ENCODE results near the gene BORCS6. TPM values are rescaled to one million over a fixed set of nuclear protein-coding genes. Genes with fewer than 3 reads are reported as not detected.
"Not testable (repeated sequence)": the region's sequence is repeated elsewhere in the genome, so short reads cannot be mapped to it uniquely, and the experiment has no call there.

The BORCS6 gene
- total RNA-seq, 1 donor from 2014 or later = 6.3 TPM

DNA sequence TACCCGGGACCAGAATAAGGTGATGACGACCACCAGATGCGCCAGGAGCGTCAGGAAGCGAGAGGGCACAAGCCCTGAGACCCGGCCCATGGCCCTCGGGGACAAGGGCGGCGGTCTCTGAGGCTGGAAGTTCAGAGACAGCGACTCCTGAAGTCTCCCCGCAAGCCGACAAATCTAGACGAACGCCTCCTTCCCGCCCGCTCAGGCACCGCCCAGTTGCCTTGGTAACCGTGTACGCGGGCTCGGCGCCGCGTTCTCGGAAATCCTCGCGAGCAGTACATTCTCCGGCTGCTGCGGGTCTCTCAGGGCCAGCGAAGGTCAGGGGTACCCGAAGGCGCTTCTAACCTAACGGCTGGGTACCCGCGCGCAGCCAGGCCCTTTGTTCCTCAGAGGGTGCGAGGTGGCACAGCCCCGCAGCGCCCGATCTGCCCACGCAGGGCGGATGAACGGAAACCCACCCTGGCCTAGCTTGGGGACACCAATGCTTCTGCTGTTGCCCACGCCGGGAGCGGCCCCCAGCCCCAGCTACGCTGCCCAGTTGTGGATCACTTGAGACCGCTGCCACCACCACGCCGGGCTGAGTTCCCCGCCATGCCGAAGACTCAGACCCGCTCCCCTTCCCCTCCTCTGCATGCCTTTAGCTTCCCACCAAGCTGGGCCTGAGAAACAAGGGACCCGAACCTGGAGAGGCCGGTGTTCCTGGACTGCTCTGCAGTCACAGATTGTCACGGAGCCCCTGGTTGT is 13.6 kb downstream of the BORCS6 start, which contains the start of gene TMEM107:
Gene TMEM107, minus strand, starts transcription at position 184 of the 744 bp plus-strand sequence. Its CDS starts 94 bp downstream, at position 90.
- peak; percentile 87 for DNase-seq (ENCODE audit: low spot score)
- intact Hi-C loops (cut with micrococcal nuclease) = no loop called here
- peak within 1 kb of the TSS; percentile 96 for H3K27ac Mint-ChIP-seq
- peaks cover 40% of the 10 kb centered on the region for H3K4me1 Mint-ChIP-seq (ENCODE audit: low read depth)
- no peaks in the 10 kb centered on the region for H3K9me3 Mint-ChIP-seq
- no peaks in the 10 kb centered on the region for H3K36me3 Mint-ChIP-seq (ENCODE audit: low read depth)
- H3K27me3 Mint-ChIP-seq (ENCODE audit: insufficient read depth) = no peaks in the 10 kb centered on the region
- H3K4me3 Mint-ChIP-seq = peak within 1 kb of the TSS; percentile 94

DNA sequence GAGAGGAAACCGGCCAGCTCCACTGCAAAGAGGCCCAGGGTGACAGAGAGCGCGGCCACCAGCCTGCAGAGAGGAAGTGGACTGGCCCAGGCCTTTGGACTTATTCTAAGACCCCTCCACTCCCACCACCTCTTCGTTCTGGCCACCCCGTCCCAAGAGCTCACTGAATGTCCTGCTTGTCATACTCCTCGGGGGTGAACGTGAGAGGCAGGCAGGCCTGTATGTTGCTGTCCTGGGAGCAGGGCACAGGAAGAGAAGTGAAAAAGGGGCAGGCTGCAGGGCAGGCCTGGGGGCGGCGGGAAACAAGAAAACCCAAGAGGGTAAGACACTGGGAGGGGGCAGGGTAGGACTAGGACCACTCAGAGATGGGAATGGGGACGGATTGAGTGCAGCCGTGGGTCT is 14.2 kb downstream of the BORCS6 start:
- peak overlapping the region; percentile 94 for H3K4me3 Mint-ChIP-seq
- intact Hi-C loops (cut with micrococcal nuclease) = no loop called here
- no peaks in the 10 kb centered on the region for H3K9me3 Mint-ChIP-seq
- no peaks in the 10 kb centered on the region for H3K27me3 Mint-ChIP-seq (ENCODE audit: insufficient read depth)
- no peak for DNase-seq (ENCODE audit: low spot score)
- H3K4me1 Mint-ChIP-seq (ENCODE audit: low read depth) = peaks cover 40% of the 10 kb centered on the region
- H3K27ac Mint-ChIP-seq = peak overlapping the region; percentile 96
- H3K36me3 Mint-ChIP-seq (ENCODE audit: low read depth) = no peaks in the 10 kb centered on the region

- H3K27me3 Mint-ChIP-seq (ENCODE audit: insufficient read depth) = peaks cover under 1% of the 10 kb centered on the region
- no peaks in the 10 kb centered on the region for H3K36me3 Mint-ChIP-seq (ENCODE audit: low read depth)
- H3K9me3 Mint-ChIP-seq = no peaks in the 10 kb centered on the region
- peaks cover 40% of the 10 kb centered on the region for H3K4me1 Mint-ChIP-seq (ENCODE audit: low read depth)
- DNase-seq (ENCODE audit: low spot score) = no peak
- intact Hi-C loops (cut with micrococcal nuclease) = loop anchor here (1.0 kb wide), 7 partner anchors 10 to 54 kb away; no protein-coding TSS in a partner anchor
- peak overlapping the region; percentile 87 for H3K4me3 Mint-ChIP-seq
- peak overlapping the region; percentile 99 for H3K27ac Mint-ChIP-seq
Observed at GRCh38 chr17:8173871-8174322, 16.1 kb downstream of the BORCS6 start.

GRCh38 chr17:8173056-8173870 is 16.7 kb downstream of the BORCS6 start:
- Mint-ChIP-seq H3K27ac (peak overlapping the region; percentile 99), H3K4me3 (peak overlapping the region; percentile 87), H3K36me3 (ENCODE audit: low read depth) (no peaks in the 10 kb centered on the region), H3K27me3 (ENCODE audit: insufficient read depth) (peaks cover 2% of the 10 kb centered on the region), H3K9me3 (no peaks in the 10 kb centered on the region), H3K4me1 (ENCODE audit: low read depth) (peaks cover 45% of the 10 kb centered on the region)
- peak; percentile 76 for DNase-seq (ENCODE audit: low spot score)
- intact Hi-C loops (cut with micrococcal nuclease) = loop anchor here (1.0 kb wide), 7 partner anchors 9 to 53 kb away; no protein-coding TSS in a partner anchor

- H3K27me3 Mint-ChIP-seq (ENCODE audit: insufficient read depth); H3K36me3 Mint-ChIP-seq (ENCODE audit: low read depth); H3K9me3 Mint-ChIP-seq; H3K4me3 Mint-ChIP-seq; H3K27ac Mint-ChIP-seq; DNase-seq (ENCODE audit: low spot score); intact Hi-C loops (cut with micrococcal nuclease): not testable (repeated sequence)
- peaks cover 33% of the 10 kb centered on the region for H3K4me1 Mint-ChIP-seq (ENCODE audit: low read depth)
Observed at GRCh38 chr17:8170186-8170585, 19.8 kb downstream of the BORCS6 start.

GRCh38 chr17:8167526-8167925 is 22.5 kb downstream of the BORCS6 start:
- no peak for DNase-seq (ENCODE audit: low spot score)
- H3K9me3 Mint-ChIP-seq = no peaks in the 10 kb centered on the region
- H3K27ac Mint-ChIP-seq = no peak overlapping the region
- H3K4me1 Mint-ChIP-seq (ENCODE audit: low read depth) = peaks cover 30% of the 10 kb centered on the region
- no peak overlapping the region for H3K4me3 Mint-ChIP-seq
- H3K36me3 Mint-ChIP-seq (ENCODE audit: low read depth) = peaks cover 1% of the 10 kb centered on the region
- intact Hi-C loops (cut with micrococcal nuclease) = no loop called here
- H3K27me3 Mint-ChIP-seq (ENCODE audit: insufficient read depth) = peaks cover 2% of the 10 kb centered on the region

GRCh38 chr17:8166731-8167130 is 23.2 kb downstream of the BORCS6 start:
- H3K36me3 Mint-ChIP-seq (ENCODE audit: low read depth) = peaks cover 2% of the 10 kb centered on the region
- DNase-seq (ENCODE audit: low spot score) = no peak
- peaks cover 32% of the 10 kb centered on the region for H3K4me1 Mint-ChIP-seq (ENCODE audit: low read depth)
- peak overlapping the region; percentile 67 for H3K27ac Mint-ChIP-seq
- intact Hi-C loops (cut with micrococcal nuclease) = no loop called here
- no peaks in the 10 kb centered on the region for H3K9me3 Mint-ChIP-seq
- peaks cover 2% of the 10 kb centered on the region for H3K27me3 Mint-ChIP-seq (ENCODE audit: insufficient read depth)
- no peak overlapping the region for H3K4me3 Mint-ChIP-seq

DNA sequence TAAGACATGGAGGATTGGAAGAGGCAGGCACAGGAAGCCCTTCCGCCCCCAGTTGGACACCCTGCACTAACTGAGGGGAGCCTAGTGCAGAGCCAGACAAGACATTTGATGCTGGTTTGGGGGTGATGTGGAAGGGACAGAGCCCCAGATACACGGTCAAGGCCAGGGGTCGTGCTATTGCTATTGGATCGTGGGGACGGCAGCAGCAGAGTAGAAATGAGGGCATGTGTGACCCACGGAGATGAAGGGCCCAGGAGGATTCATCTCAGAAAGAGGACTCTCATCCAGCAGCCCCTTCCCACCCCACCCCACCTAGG is 25.2 kb downstream of the BORCS6 start:
- peak overlapping the region; percentile 99 for H3K27ac Mint-ChIP-seq
- no peaks in the 10 kb centered on the region for H3K9me3 Mint-ChIP-seq
- DNase-seq (ENCODE audit: low spot score) = no peak
- H3K4me1 Mint-ChIP-seq (ENCODE audit: low read depth) = peaks cover 51% of the 10 kb centered on the region
- intact Hi-C loops (cut with micrococcal nuclease) = loop anchor here (1.0 kb wide), 3 partner anchors 8 to 23 kb away; no protein-coding TSS in a partner anchor
- peak overlapping the region; percentile 88 for H3K4me3 Mint-ChIP-seq
- H3K27me3 Mint-ChIP-seq (ENCODE audit: insufficient read depth) = peaks cover 2% of the 10 kb centered on the region
- peaks cover 17% of the 10 kb centered on the region for H3K36me3 Mint-ChIP-seq (ENCODE audit: low read depth)

DNA sequence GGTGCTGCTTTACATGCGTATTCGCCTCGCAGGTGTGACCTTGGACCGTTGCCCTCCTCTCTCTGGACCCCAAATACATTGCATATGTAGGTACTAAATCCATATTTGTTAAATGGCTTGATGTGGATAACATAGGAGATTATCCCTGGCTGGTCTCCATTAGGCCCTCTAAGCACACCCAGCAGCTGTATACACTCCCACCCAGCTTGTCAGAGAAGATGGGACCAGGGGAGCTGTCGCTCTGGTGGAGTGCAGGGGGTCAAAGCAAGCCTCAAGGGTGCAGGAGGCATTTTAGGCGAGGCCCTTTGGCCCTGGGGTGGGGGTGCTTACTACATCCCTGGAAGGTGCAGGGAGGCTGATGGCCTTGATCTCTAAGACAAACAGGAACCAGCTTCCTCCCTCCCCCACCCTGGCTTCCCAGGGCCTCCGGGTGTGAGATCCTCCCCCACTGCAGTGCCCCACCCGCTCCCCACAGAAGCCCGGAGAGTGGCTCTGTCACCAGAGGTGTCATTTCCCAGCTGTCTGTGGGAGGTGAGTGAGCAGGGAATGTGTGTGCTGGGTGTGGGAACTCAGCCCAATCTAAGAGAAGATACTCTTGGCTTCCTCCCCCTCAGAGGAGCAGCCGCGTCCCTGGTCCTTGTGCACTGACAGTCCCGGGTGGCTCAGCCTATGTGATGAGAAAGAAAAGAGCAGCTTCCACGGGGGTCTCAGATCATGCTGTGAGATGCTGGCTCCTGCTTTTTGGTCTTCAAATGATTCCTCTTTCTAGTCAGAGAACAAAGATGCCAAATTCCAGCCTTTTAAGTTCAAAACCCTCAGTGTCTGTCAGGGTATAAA is 25.8 kb downstream of the BORCS6 start:
- no peaks in the 10 kb centered on the region for H3K9me3 Mint-ChIP-seq
- H3K36me3 Mint-ChIP-seq (ENCODE audit: low read depth) = peaks cover 20% of the 10 kb centered on the region
- H3K4me1 Mint-ChIP-seq (ENCODE audit: low read depth) = peaks cover 57% of the 10 kb centered on the region
- peak overlapping the region; percentile 99 for H3K27ac Mint-ChIP-seq
- peaks cover 2% of the 10 kb centered on the region for H3K27me3 Mint-ChIP-seq (ENCODE audit: insufficient read depth)
- peak; percentile 74 for DNase-seq (ENCODE audit: low spot score)
- peak overlapping the region; percentile 88 for H3K4me3 Mint-ChIP-seq
- intact Hi-C loops (cut with micrococcal nuclease) = loop anchor here (1.0 kb wide), 3 partner anchors 8 to 23 kb away; no protein-coding TSS in a partner anchor

GRCh38 chr17:8162997-8163977 is 26.7 kb downstream of the BORCS6 start:
- peak overlapping the region; percentile 99 for H3K27ac Mint-ChIP-seq
- intact Hi-C loops (cut with micrococcal nuclease) = no loop called here
- H3K4me1 Mint-ChIP-seq (ENCODE audit: low read depth) = peaks cover 59% of the 10 kb centered on the region
- H3K36me3 Mint-ChIP-seq (ENCODE audit: low read depth) = peaks cover 27% of the 10 kb centered on the region
- H3K4me3 Mint-ChIP-seq = peak overlapping the region; percentile 88
- no peaks in the 10 kb centered on the region for H3K9me3 Mint-ChIP-seq
- H3K27me3 Mint-ChIP-seq (ENCODE audit: insufficient read depth) = no peaks in the 10 kb centered on the region
- DNase-seq (ENCODE audit: low spot score) = no peak

DNA sequence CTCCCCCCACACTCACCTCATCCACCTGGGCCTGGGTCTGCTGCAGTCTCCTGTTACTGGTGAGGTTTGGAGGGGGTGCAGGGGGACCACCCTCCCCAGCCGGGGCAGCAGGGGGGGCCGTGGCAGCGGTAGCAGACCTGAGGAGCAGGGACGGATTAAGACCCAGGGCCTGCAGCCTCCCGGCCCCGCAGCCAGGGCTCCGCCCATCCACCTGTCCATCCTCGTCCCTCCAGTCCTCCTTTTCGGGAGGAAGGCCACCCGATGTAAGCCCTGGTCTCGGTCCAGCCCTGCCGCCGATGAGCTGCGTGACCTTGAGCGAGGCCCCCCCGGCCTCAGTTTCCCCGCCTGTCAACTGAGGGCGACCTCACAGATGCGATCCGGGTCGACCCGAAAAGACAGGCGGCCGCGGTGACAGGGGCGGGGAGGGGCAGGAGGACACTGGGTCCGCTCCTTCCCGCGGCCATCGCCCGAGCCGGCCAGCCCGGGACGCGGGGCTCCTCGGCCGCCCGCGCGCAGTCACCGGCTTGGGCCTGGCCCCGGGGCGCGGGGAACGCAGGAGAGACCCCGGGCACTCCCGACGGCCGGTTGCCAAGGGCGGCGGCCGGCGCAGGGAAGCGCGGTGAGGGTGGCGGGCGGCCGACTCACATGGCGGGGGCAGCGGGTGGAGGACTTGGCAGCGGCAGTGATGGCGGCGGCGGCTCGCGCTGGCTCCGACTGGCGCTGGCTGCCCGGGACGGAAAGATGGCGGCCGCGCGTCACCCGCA is 27.6 kb downstream of the BORCS6 start, which contains the start of gene VAMP2:
Gene VAMP2, minus strand, starts transcription at position 716 of the 764 bp plus-strand sequence. Its CDS starts 69 bp downstream, at position 647.
- intact Hi-C loops (cut with micrococcal nuclease) = no loop called here
- H3K4me3 Mint-ChIP-seq = peak within 1 kb of the TSS; percentile 88
- peaks cover 60% of the 10 kb centered on the region for H3K4me1 Mint-ChIP-seq (ENCODE audit: low read depth)
- H3K36me3 Mint-ChIP-seq (ENCODE audit: low read depth) = peaks cover 27% of the 10 kb centered on the region
- no peaks in the 10 kb centered on the region for H3K27me3 Mint-ChIP-seq (ENCODE audit: insufficient read depth)
- peak within 1 kb of the TSS; percentile 99 for H3K27ac Mint-ChIP-seq
- H3K9me3 Mint-ChIP-seq = no peaks in the 10 kb centered on the region
- DNase-seq (ENCODE audit: low spot score) = peak; percentile 84

Data from activated T-helper 1 cell treated with anti-CD3 and anti-CD28 coated beads, Interleukin-12 subunit alpha, Interleukin-12 subunit beta, Interleukin-2, Interleukin-4 antibody, amounts not matched to agents 30 ng/mL and 10 ng/mL and 1 ng/mL, durations not matched to agents 14 hours and 24 hours and 36 hours (primary cell).